Activated CD4-positive, alpha-beta memory T cell treated with anti-CD3 and anti-CD28 coated beads, Interleukin-2, amount 10 ng/mL, durations not matched to agents 7 days and 5 days (primary cell): ENCODE measurements around the gene ZNF790. TPM values are rescaled to one million over a fixed set of nuclear protein-coding genes. Genes with fewer than 3 reads are reported as not detected.
"Not testable (repeated sequence)": the region's sequence is repeated elsewhere in the genome, so short reads cannot be mapped to it uniquely, and the experiment has no call there.

Experiments used
- CTCF ChIA-PET: fragments of 350-600 bp; sonication (Branson Sonifier 250); formaldehyde crosslinking; loops from one replicate; lab custom pipeline; 2021; ENCODE audit warnings: antibody characterized with exemption, inconsistent platforms; lab: Charles Lee
- POLR2A ChIA-PET: fragments of 350-600 bp; sonication (Branson Sonifier 250); formaldehyde crosslinking; loops from one replicate; lab custom pipeline; 2021; ENCODE audit warnings: antibody characterized with exemption; lab: Charles Lee
- DNase-seq: peaks from one replicate; pipeline ENCODE4 v3.0.0-alpha.2; 2020
- H3K27ac Mint-ChIP-seq: one replicate; pipeline ENCODE4 v1.8.0; 2021; ENCODE audit warnings: mild to moderate bottlenecking, mixed read lengths
- H3K27me3 Mint-ChIP-seq: one replicate; pipeline ENCODE4 v1.8.0; 2021; ENCODE audit warnings: mixed read lengths
- H3K36me3 Mint-ChIP-seq: one replicate; pipeline ENCODE4 v1.8.0; 2021; ENCODE audit warnings: low read depth, mixed read lengths
- H3K4me1 Mint-ChIP-seq: one replicate; pipeline ENCODE4 v1.8.0; 2021; ENCODE audit warnings: mixed read lengths
- H3K4me3 Mint-ChIP-seq: one replicate; pipeline ENCODE4 v1.8.0; 2021; ENCODE audit warnings: mild to moderate bottlenecking, mixed read lengths
- H3K9me3 Mint-ChIP-seq: one replicate; pipeline ENCODE4 v1.8.0; 2021; ENCODE audit warnings: mixed read lengths
- total RNA-seq, 2 experiments: library from RNA; stranded (reverse); gene quantifications; one replicate each; pipeline ENCODE4 v1.2.3, GENCODE V29; 2021

ZNF790 gene
- total RNA-seq, 2 experiments from 2014 or later, result 8.9 to 9.5 TPM

- Mint-ChIP-seq H3K4me3 (no peak overlapping the region), H3K4me1 (no peaks in the 10 kb centered on the region), H3K9me3 (peaks cover 54% of the 10 kb centered on the region), H3K27me3 (no peaks in the 10 kb centered on the region), H3K36me3 (peaks cover 67% of the 10 kb centered on the region), H3K27ac (no peak overlapping the region)
- ChIA-PET CTCF (no interaction called here), POLR2A (no interaction called here)
- no peak for DNase-seq
Measured at GRCh38 chr19:36819130-36819630, 19.0 kb downstream of the ZNF790 start.

- ChIA-PET POLR2A (no interaction called here), CTCF (no interaction called here)
- Mint-ChIP-seq H3K36me3 (peaks cover 33% of the 10 kb centered on the region), H3K4me1 (no peaks in the 10 kb centered on the region), H3K4me3 (no peak overlapping the region), H3K9me3 (peaks cover 48% of the 10 kb centered on the region), H3K27ac (no peak overlapping the region), H3K27me3 (no peaks in the 10 kb centered on the region)
- no peak for DNase-seq
Measured at GRCh38 chr19:36807029-36807428, 31.2 kb downstream of the ZNF790 start.

DNA sequence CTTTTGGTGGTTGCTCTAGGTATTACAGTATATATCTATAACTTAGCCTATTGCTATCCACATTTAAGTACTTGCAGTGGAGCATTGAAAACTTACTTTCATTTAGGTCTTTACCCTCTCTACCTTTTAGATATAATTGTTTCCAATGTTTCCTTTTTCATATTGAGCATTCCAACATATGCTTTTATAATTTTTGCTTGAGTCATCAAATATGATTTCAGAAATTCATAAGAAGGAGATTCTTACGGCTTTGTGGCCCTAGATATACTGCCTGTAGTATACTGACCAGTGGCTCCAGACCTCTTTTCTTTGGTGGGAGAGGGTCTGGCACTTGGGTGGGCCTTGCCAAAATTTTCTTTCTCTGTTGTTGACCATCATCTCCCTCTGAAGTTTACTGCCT is 32.8 kb downstream of the ZNF790 start:
- DNase-seq, result no peak
- POLR2A ChIA-PET, result no interaction called here
- Mint-ChIP-seq H3K27ac (no peak overlapping the region), H3K27me3 (no peaks in the 10 kb centered on the region), H3K36me3 (peaks cover 40% of the 10 kb centered on the region), H3K9me3 (peaks cover 40% of the 10 kb centered on the region), H3K4me1 (no peaks in the 10 kb centered on the region), H3K4me3 (no peak overlapping the region)
- CTCF ChIA-PET, result interaction anchor here (0.7 kb wide), 1 partner anchor 16 kb away, joined by 3 read pairs; no protein-coding TSS in a partner anchor

DNA sequence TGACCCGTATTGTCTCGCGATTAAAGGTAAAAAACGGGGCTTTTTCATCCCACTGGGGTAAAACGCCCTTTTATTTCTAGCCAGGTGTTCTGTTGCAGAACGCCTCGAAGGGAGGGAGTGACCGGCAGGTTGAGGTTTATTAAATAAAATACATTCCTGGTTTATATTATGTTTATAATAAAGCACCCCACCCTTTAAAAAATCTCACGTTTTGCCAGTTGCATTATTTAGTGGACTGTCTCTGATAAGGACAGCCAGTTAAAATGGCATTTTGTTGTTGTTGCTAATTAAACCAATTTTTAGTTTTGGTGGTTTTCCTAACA is 40.4 kb downstream of the ZNF790 start:
- ChIA-PET POLR2A (interaction anchor here (0.9 to 1.3 kb wide), 4 partner anchors 25 to 193 kb away, joined by 3 to 11 read pairs (median 4); partner anchors contain the start of genes ZNF382, ZNF790 and ZNF850), CTCF (no interaction called here)
- Mint-ChIP-seq H3K27me3 (no peaks in the 10 kb centered on the region), H3K4me3 (peak overlapping the region; percentile 83), H3K27ac (peak overlapping the region; percentile 94), H3K9me3 (peaks cover 33% of the 10 kb centered on the region), H3K36me3 (peaks cover 50% of the 10 kb centered on the region), H3K4me1 (peaks cover 12% of the 10 kb centered on the region)
- DNase-seq, result no peak

DNA sequence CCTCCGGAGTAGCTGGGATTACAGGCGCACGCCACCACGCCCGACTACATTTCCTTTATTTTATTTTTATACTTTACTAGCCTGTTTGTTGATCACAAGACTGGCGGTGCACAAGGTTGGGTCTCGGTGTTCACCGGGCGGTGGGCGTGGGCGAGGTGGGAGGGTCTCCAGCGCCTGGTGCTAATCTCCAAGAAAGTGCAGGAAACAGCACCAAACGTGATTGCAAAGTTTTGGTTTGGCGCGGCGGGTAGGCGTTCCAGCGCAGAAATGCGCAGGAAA is 41.5 kb downstream of the ZNF790 start:
- Mint-ChIP-seq H3K4me3 (peak overlapping the region; percentile 83), H3K9me3 (peaks cover 41% of the 10 kb centered on the region), H3K36me3 (peaks cover 52% of the 10 kb centered on the region)

GRCh38 chr19:36791420-36792141 is 46.6 kb downstream of the ZNF790 start:
- H3K4me3 Mint-ChIP-seq, H3K27me3 Mint-ChIP-seq, H3K4me1 Mint-ChIP-seq, POLR2A ChIA-PET, H3K27ac Mint-ChIP-seq: not testable (repeated sequence)
- DNase-seq, result peak; percentile 18
- Mint-ChIP-seq H3K9me3 (peaks cover 41% of the 10 kb centered on the region), H3K36me3 (peaks cover 16% of the 10 kb centered on the region)
- CTCF ChIA-PET, result interaction anchor here (0.6 kb wide), 1 partner anchor 695 kb away, joined by 6 read pairs; no protein-coding TSS in a partner anchor

More for the DNA sequence above, 41.5 kb downstream of the ZNF790 start:
- no peak for DNase-seq
- ChIA-PET POLR2A (interaction anchor here (0.9 to 1.3 kb wide), 4 partner anchors 24 to 191 kb away, joined by 3 to 11 read pairs (median 4); partner anchors contain the start of genes ZNF382, ZNF790 and ZNF850), CTCF (interaction anchor here (0.7 kb wide), 1 partner anchor 176 kb away, joined by 3 read pairs; no protein-coding TSS in a partner anchor)
- H3K4me1 Mint-ChIP-seq, result peaks cover 17% of the 10 kb centered on the region
- peak overlapping the region; percentile 94 for H3K27ac Mint-ChIP-seq
- H3K27me3 Mint-ChIP-seq, result no peaks in the 10 kb centered on the region

DNA sequence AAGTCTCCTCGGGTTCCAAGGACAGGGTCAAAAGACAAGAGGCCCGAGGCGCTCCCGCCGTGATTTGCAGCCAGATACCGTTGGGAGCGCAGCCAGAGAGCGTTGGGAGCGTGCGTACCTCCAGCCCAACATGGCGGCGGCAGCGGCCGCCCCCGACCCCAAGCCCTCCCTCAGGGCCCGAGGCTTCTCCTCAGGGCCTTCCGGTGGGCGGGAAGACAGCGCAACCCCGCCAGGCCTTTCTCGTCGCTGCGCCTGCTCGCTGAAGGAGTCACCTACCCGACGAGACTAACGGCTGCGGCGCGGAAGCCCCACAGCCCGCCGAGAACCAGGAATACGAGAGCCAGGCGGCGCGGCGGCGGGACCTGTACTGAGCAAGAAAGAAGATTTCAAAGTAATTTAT is 62.4 kb downstream of the ZNF790 start:
- Mint-ChIP-seq H3K36me3 (peaks cover 36% of the 10 kb centered on the region), H3K27ac (no peak overlapping the region), H3K27me3 (no peaks in the 10 kb centered on the region), H3K4me1 (peaks cover 23% of the 10 kb centered on the region), H3K9me3 (peaks cover 44% of the 10 kb centered on the region), H3K4me3 (no peak overlapping the region)
- CTCF ChIA-PET, result no interaction called here
- no peak for DNase-seq
- POLR2A ChIA-PET, result no interaction called here

DNA sequence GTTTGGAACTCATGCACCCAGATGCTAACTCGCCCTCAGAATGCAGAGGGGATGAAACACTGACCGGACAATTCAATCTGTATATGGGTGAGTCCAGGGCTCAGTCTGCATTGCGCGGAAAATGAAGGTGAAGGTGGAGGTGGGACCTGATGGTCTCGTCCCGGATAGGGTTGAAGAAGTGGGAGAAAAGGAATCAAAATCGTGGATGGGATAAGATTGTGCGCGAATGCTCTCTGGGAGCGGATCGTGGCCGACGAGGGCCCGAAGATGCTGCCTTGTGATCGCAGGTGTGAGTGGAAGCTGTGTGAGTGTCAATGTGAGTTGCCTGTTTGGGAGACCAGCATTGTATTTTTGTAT is 65.0 kb downstream of the ZNF790 start:
- DNase-seq, result no peak
- Mint-ChIP-seq H3K27me3 (no peaks in the 10 kb centered on the region), H3K36me3 (peaks cover 46% of the 10 kb centered on the region), H3K4me1 (peaks cover 24% of the 10 kb centered on the region), H3K4me3 (peak overlapping the region; percentile 98), H3K9me3 (peaks cover 42% of the 10 kb centered on the region), H3K27ac (peak overlapping the region; percentile 92)
- ChIA-PET POLR2A (interaction anchor here (0.7 to 2.7 kb wide), 9 partner anchors 24 to 645 kb away, joined by 3 to 11 read pairs (median 8); partner anchors contain the start of genes ZNF146, ZNF345, ZNF382 and ZNF420), CTCF (interaction anchor here (0.8 kb wide), 1 partner anchor 77 kb away, joined by 3 read pairs; the partner anchor contains the start of gene ZNF345)

DNA sequence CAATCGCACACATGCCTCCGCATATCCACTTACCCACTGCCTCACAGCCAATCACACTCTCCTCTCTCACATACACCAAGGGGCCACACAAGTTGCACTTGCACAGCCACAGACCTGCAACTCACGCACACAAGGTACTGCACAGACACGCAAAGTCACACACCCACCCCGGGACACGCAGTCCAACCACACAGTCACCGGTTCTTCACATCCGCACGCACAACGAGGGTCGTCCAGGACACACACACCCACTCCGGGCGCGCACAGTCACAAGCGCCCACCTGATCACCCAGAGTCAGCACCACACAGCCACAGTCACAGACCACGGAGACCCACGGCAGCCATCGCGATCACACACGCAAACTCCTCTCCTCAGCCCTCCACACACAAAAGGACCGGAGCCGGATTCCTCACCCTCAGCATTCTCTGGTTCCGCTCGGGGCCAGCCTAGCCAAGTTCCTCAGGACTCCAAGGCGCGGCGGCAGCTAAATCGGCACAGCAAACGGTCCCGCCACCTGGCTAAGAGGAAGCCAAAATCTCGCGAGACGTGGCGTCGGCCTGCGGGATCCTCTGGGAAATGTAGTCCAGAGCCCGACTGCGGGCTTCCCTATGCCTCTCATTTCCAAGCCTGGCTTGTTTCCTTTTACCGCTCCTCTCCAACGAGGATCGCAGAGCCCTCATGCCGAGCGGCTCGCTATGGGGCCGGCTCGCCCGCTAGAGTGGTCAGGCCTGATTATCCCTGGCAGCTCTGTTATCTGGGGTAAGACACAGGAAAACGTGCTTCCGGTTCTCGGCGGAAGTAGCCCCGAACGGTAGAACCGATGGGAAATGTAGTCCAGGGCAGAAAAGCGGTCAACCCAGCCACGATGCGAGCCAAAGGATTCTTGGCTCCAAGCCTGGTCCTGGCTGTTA is 65.6 kb downstream of the ZNF790 start, which contains the start of gene ZNF850:
Gene ZNF850, minus strand, starts transcription at position 497 of the 912 bp plus-strand sequence. CDS start 10,201 bp downstream, outside the sequence.
- peaks cover 46% of the 10 kb centered on the region for H3K36me3 Mint-ChIP-seq
- ChIA-PET POLR2A (interaction anchor here (0.5 to 2.7 kb wide), 12 partner anchors 24 to 1780 kb away, joined by 3 to 11 read pairs (median 4); partner anchors contain the start of genes ZNF146, ZNF345, ZNF382 and ZNF420), CTCF (interaction anchor here (0.8 kb wide), 1 partner anchor 78 kb away, joined by 3 read pairs; the partner anchor contains the start of gene ZNF345)

GRCh38 chr19:36771261-36772231 is 66.6 kb downstream of the ZNF790 start:
- peak overlapping the region; percentile 92 for H3K27ac Mint-ChIP-seq
- no peaks in the 10 kb centered on the region for H3K27me3 Mint-ChIP-seq
- peaks cover 24% of the 10 kb centered on the region for H3K4me1 Mint-ChIP-seq
- peaks cover 47% of the 10 kb centered on the region for H3K36me3 Mint-ChIP-seq
- peak; percentile 52 for DNase-seq
- CTCF ChIA-PET, result no interaction called here
- POLR2A ChIA-PET, result interaction anchor here (0.9 to 2.7 kb wide), 3 partner anchors 61 to 282 kb away, joined by 3 to 8 read pairs (median 3); partner anchors contain the start of gene ZNF566
- H3K4me3 Mint-ChIP-seq, result peak overlapping the region; percentile 98
- peaks cover 34% of the 10 kb centered on the region for H3K9me3 Mint-ChIP-seq

More for the DNA sequence above, 65.6 kb downstream of the ZNF790 start, which contains the start of gene ZNF850:
- DNase-seq, result peak; percentile 94
- peak within 1 kb of the TSS; percentile 98 for H3K4me3 Mint-ChIP-seq
- H3K27me3 Mint-ChIP-seq, result no peaks in the 10 kb centered on the region
- H3K9me3 Mint-ChIP-seq, result peaks cover 38% of the 10 kb centered on the region
- H3K27ac Mint-ChIP-seq, result peak within 1 kb of the TSS; percentile 92
- H3K4me1 Mint-ChIP-seq, result peaks cover 24% of the 10 kb centered on the region
